GM12892 (cell line): ENCODE measurements around the gene TMEM232.

ENCODE experiments used
- POLR2A ChIP-seq: IDR thresholded peaks from 2 replicates; pipeline ENCODE4 v1.6.1; 2011; ENCODE audit warnings: low read depth, low read length, control low read depth
- POLR2AphosphoS5 ChIP-seq: IDR thresholded peaks from 2 replicates; pipeline ENCODE4 v1.6.1; 2011; ENCODE audit warnings: low read depth, low read length, control low read depth

DNA sequence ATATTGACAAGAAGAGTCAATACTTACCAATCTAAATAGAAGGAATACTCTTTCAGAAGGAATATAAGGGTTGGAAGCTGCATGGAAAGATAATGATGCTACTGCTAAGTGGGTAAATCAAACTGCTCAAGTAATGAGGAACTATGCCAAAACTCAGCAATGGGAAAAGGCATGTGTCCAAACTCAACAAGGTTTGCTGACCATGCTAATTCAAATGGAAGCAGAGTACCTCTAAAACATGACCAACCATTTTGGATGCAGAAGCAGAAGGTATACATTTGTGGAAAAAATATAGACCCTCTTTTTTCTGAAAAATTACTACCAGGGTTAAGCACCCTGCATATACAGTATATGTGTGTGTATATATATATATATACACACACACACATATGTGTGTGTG, 21.1 kb downstream of the TMEM232 start:
- TF ChIP-seq POLR2A (no peak), POLR2AphosphoS5 (no peak)
